ENCODE data around the gene NPAS2.

NPAS2 gene

DNA sequence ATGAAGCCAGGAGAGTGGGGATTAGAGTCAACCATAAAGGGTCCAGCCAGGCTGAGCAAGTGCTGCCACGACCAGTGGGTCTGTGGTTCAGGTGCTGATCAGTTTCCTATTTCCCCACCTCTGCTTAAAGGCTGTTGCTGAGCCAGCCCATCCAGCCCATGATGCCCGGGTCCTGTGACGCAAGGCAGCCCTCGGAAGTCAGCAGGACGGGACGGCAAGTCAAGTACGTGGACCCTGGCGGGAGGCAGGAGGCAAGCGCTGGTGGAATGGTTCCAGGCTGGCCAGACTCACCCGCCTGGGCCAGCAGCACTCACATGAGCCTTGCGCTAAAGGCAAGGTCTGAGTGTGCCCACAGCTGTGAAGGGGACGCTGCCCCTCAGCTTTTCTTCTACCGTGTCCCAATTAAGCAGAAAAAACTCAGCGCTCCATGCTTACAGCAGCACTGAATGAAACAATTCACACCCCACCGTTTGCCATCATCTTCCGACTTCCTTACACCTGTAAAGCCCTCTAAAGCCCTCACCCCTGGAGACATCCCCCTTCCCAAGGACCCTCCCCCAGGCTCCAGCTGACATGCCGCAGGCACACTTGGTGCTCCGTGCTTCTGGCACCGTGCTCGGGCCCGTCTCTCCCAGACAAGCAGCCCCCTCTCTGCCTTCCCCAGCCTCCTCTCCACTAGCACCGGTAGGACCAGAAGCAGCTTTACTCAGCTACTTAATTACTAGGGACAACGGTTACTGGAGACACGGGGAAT, 170.9 kb downstream of the NPAS2 start:
- no peak overlapping the region for H3K4me3 ChIP-seq (ENCODE audit: low read length)
- no peak for TF ChIP-seq ZNF274 (IDR thresholded peaks at IDR 0.05; ENCODE audit: low read depth, low read length)

DNA sequence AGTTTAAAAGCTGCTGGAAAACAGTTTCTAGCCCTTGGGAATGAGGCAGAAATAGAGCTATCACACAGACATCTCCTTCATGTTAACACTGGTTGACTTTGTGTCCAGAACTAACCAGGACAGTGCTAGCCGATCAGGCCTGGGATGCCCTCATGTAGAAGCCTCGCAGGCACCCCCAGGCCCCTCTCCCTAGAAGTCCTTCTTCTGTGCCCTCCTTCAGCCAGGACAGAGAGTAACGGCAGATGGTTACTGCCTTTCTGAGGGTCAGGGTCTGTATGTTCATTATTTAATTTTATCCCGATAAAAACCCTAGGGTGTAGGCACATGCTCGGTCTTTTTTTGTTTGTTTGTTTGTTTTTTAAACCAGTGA, 171.4 kb downstream of the NPAS2 start:
- no peak for TF ChIP-seq ZNF274 (IDR thresholded peaks at IDR 0.05; ENCODE audit: low read depth, low read length)
- H3K4me3 ChIP-seq (ENCODE audit: low read length) = no peak overlapping the region

DNA sequence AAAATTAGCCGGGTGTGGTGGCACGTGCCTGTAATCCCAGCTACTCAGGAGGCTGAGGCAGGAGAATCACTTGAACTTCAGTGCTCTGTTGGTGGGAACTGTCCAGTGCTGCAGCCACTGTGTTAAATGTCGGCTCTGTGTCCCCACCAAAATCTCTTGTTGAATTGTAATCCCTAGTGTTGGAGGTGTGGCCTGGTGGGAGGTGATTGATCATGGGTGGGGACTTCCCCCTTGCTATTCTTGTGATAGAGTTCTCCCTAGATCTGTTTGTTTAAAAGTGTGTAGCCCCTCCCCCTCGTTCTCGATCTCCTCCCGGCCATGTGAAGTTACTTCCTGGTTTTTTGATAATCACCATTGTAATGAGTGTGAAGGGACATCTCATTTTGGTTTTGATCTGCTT, 172.3 kb downstream of the NPAS2 start:
- no peak for TF ChIP-seq ZNF274 (IDR thresholded peaks at IDR 0.05; ENCODE audit: low read depth, low read length)
- H3K4me3 ChIP-seq (ENCODE audit: low read length) = no peak overlapping the region

DNA sequence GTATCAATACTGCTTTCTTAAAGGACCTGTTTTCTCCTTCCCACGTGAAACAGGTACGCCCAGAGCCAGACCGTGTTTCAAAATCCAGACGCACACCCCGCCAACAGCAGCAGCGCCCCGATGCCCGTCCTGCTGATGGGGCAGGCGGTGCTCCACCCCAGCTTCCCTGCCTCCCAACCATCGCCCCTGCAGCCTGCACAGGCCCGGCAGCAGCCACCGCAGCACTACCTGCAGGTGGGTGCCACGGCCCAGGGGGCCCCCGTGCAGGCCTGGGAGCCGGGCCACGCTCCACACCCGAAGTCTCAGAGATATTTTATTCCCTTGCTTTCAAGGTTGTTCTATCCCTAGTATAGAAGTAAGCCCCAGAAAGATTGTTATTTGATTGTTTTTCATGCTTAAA, 173.4 kb downstream of the NPAS2 start:
- H3K4me3 ChIP-seq (ENCODE audit: low read length) = no peak overlapping the region
- TF ChIP-seq ZNF274 (IDR thresholded peaks at IDR 0.05; ENCODE audit: low read depth, low read length) = no peak

DNA sequence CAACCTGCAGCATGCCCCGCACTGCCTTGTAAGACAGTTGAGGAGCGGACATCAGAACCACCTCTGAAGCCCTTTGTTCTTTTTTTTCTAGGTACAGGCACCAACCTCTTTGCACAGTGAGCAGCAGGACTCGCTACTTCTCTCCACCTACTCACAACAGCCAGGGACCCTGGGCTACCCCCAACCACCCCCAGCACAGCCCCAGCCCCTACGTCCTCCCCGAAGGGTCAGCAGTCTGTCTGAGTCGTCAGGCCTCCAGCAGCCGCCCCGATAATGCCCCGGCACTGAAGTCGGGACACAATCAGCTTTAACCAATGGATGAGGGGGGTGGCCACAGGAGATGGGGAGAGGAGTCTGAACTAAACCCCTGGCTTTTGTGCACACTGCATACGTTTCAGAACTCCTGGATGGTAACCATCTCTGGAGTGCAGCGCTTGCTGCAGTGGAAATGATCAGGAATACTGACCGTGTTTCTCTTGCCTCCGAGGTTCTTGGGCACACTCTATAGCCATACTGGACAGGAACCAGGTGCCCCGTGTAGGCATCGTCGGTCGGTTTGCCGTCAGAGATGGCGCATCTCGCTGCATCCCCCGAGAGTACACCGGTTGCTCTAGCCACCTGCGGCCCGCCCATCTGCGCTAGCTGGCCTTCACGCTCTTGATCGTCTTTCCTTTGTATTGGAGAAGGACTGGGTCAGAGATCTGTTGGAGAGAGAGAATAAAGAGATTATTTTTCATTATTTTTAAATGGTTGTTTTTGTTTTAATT, 175.6 kb downstream of the NPAS2 start:
- H3K4me3 ChIP-seq (ENCODE audit: low read length) = no peak overlapping the region
- no peak for TF ChIP-seq ZNF274 (IDR thresholded peaks at IDR 0.05; ENCODE audit: low read depth, low read length)

DNA sequence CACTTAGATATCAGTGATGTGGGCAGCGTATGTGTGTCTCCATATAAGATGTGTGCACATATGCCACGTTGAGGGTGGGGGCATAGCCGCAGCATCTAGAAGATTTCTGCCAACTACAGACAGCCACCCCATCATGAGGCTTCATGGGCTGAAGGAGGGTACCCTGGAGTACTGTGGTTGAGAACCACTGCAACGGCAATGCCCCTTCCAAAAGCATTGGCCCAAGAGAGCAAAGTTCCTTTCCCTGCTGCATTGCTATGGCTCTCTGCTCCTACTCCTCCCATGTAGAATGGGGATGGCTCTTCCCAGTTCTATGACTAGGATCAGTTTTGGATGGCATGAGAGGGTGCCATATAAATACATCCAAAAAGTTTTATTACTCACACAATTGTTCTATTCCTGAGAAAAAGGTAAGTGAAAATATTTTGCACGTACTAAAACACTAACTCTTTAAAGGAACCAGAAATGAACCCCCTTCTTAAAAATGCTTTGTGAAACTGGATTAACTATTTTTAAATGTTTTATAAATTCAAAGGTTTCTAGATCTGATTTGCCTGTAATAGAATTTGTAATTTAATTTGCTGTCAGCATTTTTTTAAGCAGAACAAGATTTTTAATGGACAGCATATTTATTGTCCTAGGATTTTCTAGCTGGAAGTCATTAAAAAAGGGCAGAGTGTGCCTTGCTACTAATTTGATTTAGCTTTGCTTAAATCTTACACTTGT, 177.7 kb downstream of the NPAS2 start:
- no peak for TF ChIP-seq ZNF274 (IDR thresholded peaks at IDR 0.05; ENCODE audit: low read depth, low read length)
- H3K4me3 ChIP-seq (ENCODE audit: low read length) = no peak overlapping the region

DNA sequence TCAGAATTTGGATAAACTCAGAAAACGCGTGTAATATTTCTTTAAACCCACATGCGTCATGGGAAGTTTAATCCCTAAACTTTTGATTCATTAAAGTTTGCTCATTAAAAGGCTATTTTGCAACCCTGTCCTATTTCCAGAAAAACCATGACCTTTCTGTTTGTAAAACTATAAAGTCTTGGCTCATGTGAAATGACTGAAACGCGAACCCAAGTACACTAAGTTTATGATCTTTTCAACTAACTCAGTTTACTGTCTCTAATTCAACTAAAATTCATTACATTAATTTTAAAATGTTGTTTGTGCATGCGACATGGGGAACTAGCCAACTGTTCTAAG, 178.3 kb downstream of the NPAS2 start:
- H3K4me3 ChIP-seq (ENCODE audit: low read length) = no peak overlapping the region
- no peak for TF ChIP-seq ZNF274 (IDR thresholded peaks at IDR 0.05; ENCODE audit: low read depth, low read length)

DNA sequence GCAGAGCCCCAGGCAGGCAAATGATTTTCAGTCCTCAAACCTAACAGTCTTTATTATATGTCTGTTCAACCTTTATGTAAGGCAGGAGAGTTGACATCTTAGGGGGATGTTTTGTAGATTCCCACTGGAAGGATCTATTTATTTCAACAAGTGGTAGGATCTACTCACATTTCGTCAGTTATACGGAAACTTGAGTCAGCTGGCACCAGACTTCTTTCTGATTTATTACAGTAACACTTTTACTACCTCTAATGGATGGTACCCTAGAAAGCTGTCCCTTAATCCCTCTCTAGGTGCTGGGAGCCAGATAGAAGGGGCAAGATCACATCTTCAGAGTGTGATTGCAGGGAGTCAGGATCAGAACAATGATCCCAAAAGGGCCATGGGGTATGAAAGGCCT, 180.1 kb downstream of the NPAS2 start:
- H3K4me3 ChIP-seq (ENCODE audit: low read length) = no peak overlapping the region
- no peak for TF ChIP-seq ZNF274 (IDR thresholded peaks at IDR 0.05; ENCODE audit: low read depth, low read length)

DNA sequence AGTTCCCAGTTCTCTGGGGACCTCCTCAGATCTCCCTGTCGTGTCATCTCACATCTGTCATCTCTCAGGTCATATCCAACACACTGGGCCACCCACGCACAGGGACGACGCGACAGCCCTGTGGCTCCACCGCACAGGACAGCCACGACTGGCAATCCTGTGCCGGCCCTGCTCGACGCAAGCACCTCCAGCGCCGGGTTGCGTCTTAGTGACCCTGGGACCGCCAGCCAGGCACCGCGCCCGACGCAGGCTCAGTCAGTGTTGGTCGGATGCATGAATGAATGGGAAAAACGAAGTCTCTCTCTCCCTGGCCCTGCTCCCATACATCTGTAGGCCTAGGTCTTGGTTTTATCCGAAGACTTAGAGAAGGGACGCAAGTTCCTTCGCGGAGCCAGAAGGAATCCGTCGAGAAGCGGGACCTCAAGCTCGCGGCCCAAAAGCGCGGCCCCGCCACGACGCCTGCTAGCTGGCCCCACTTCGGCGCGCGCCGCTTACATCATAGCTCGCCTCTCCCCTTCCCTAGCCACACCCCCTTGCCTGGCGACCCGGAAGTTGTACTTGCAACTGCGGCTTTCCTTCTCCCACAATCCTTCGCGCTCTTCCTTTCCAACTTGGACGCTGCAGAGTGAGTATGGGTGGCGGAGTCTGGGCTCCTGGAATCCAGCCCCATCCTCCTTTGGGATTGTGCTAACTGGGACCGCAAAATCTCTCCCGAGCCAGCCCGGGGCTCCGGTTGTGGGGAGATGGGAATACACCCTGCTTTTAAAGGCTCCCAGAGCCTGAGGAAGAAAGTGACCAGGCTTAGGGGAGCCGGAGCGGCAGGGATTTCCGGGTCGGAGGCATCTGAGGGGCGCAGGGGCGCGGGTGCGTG, 182.0 kb downstream of the NPAS2 start, which contains the start of gene RPL31:
TSS of gene RPL31 (plus strand) at position 599 of the 871 bp plus-strand sequence. CDS start 413 bp downstream, outside the sequence.
- no peak for TF ChIP-seq ZNF274 (IDR thresholded peaks at IDR 0.05; ENCODE audit: low read depth, low read length)

DNA sequence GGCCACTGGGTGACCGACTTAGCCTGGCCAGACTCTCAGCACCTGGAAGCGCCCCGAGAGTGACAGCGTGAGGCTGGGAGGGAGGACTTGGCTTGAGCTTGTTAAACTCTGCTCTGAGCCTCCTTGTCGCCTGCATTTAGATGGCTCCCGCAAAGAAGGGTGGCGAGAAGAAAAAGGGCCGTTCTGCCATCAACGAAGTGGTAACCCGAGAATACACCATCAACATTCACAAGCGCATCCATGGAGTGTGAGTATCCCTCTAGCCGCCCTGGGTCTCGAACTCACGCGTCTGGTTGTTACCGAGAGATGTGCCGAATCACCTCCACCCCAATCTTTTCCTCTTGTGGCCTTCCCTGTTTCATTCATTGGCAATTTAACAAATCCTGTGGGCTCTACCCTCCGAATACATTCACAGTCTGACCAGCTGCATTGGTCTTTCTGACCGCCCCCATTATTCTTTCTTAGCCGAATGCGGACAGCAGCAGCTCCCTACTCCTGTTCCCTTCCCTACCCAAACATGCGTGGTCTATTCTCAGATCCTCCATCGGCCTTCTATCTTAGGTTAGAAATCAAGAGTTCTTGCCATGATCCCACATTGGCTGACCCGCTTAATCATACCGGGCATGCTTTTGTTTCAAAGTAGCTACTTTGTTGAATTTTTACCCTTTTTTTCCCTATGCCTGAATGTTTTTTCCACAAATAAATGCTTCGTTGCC, 182.8 kb downstream of the NPAS2 start:
- TF ChIP-seq ZNF274 (IDR thresholded peaks at IDR 0.05; ENCODE audit: low read depth, low read length) = no peak
- H3K4me3 ChIP-seq (ENCODE audit: low read length) = peak overlapping the region; percentile 97

More for the DNA sequence above, 182.0 kb downstream of the NPAS2 start, which contains the start of gene RPL31:
- H3K4me3 ChIP-seq (ENCODE audit: low read length) = peak within 1 kb of the TSS; percentile 97

DNA sequence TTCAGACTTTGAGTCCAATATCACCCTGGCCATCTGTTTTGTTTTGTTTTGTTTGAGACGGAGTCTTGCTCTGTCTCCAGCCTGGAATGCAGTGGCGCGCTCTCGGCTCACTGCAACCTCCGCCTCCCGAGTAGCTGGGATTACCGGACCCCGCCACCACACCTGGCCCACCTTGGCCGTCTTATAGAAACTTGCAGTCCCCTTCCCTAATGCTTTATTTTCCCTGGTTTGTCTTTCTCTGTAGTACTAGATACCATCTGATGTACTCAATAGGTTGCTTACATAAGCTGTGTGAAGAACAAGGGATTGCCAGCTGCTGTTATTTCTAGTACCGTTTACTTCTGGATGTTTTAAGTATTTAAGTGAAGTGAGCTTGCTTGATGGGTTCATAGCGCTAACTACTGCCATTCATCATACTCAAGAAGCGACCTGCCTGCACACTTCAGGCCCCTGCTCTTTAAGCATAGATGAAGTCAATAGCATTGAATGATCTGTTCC, 183.4 kb downstream of the NPAS2 start:
- no peak for TF ChIP-seq ZNF274 (IDR thresholded peaks at IDR 0.05; ENCODE audit: low read depth, low read length)
- H3K4me3 ChIP-seq (ENCODE audit: low read length) = peak overlapping the region; percentile 97

DNA sequence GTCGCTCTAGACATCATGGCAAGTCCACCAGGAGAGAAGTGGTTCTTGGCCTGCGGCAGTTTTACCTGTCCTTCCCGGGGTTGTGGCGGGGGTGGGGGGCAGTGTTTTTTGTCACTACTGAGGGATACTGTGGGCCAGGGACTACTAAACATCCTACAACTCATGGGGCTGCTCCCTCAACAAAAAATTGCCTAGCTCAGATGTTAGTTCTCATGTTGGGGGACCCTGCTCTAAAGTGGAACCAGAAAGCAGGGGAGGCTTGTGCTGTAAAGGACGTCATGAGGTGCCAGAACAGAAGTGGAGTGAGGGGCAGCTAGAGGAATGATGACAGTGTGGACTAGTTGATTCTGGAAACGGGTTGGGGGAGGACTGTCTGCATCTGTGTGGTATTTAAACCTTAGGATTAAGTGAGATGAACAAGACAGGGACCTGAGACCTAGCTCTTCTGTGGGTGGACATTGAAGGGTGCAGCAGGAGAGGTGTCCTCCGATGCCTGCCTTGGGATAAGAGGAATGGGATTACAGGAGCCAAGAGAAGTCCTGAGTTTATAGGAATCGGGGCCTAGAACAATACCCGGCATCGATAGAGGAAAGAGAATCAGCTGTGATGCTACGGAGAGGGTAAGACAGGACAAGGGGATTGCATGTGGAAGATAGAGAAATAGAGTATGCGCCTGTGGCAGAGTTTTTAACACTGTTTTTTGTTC, 184.8 kb downstream of the NPAS2 start:
- no peak for TF ChIP-seq ZNF274 (IDR thresholded peaks at IDR 0.05; ENCODE audit: low read depth, low read length)
- H3K4me3 ChIP-seq (ENCODE audit: low read length) = no peak overlapping the region; the same call in 1 of the 2 replicates
